Spleen (tissue), 11 donors: ENCODE results near the gene ZNRF3. TPM values are rescaled to one million over a fixed set of nuclear protein-coding genes. Genes with fewer than 3 reads are reported as not detected.
"Not testable (repeated sequence)": the region's sequence is repeated elsewhere in the genome, so short reads cannot be mapped to it uniquely, and the experiment has no call there.

ENCODE experiments used
- DNase-seq: peaks from one replicate; pipeline ENCODE4 v3.0.0-alpha.2; 2020
- H3K27ac ChIP-seq, 8 donors: fragments of 200-600 bp; sonication (generic) in 7 of 8; 1 replicate in 4 of 8; 2 replicates in 4 of 8; pipeline versions ENCODE4 v1.5.0 to v1.8.0; 2016 to 2021; ENCODE audit warnings: inconsistent platforms in 4 of 8, mild to moderate bottlenecking in 4 of 8, moderate library complexity in 1 of 8
- H3K27me3 ChIP-seq, 7 donors: fragments of 200-600 bp; sonication (generic) in 6 of 7; replicated peaks in 1 of 7; 1 replicate in 4 of 7; 2 replicates in 3 of 7; pipeline versions ENCODE4 v1.5.0 to v1.8.0; 2016 to 2021; ENCODE audit warnings: inconsistent platforms in 3 of 7, mild to moderate bottlenecking in 1 of 7
- H3K36me3 ChIP-seq, 6 donors: fragments of 200-600 bp; sonication (generic) in 5 of 6; 1 replicate in 4 of 6; 2 replicates in 2 of 6; pipeline versions ENCODE4 v1.5.0 to v1.8.0; 2016 to 2021; ENCODE audit warnings: inconsistent platforms in 2 of 6
- H3K4me1 ChIP-seq, 6 donors: fragments of 200-600 bp; sonication (generic) in 5 of 6; 1 replicate in 3 of 6; 2 replicates in 3 of 6; pipeline versions ENCODE4 v1.5.0 to v1.8.0; 2016 to 2021; ENCODE audit warnings: inconsistent platforms in 3 of 6
- H3K4me3 ChIP-seq, 8 donors: fragments of 200-600 bp; sonication (generic) in 7 of 8; 1 replicate in 4 of 8; 2 replicates in 4 of 8; pipeline versions ENCODE4 v1.5.0 to v1.8.0; 2016 to 2021; ENCODE audit warnings: inconsistent platforms in 4 of 8, mild to moderate bottlenecking in 4 of 8, moderate library complexity in 2 of 8
- H3K9me3 ChIP-seq, 8 donors: fragments of 200-600 bp; sonication (generic) in 7 of 8; 1 replicate in 4 of 8; 2 replicates in 4 of 8; pipeline versions ENCODE4 v1.5.0 to v1.8.0; 2016 to 2021; ENCODE audit warnings: inconsistent platforms in 4 of 8
- POLR2A ChIP-seq, 3 donors: fragments of 450-650 bp; IDR thresholded peaks; one replicate each; pipeline ENCODE4 v1.5.1; 2017; ENCODE audit warnings: antibody characterized with exemption in 3 of 3, mild to moderate bottlenecking in 1 of 3
- POLR2AphosphoS5 ChIP-seq, 3 donors: sonication (generic); formaldehyde crosslinking; IDR thresholded peaks; one replicate each; pipeline ENCODE4 v1.5.1; 2017; ENCODE audit warnings: antibody characterized with exemption in 3 of 3
- WGBS, 5 donors: extraction: QIAGEN DNeasy Blood & Tissue Kit in 3 of 5; methylation state at CpG; one replicate each; pipeline versions ENCODE4 v1.1.5 to v1.1.7; 2013 to 2018; 5-methylcytosine and 5-hydroxymethylcytosine counted together
- intact Hi-C: fragments of 100-400 bp; cut with DNase I; formaldehyde crosslinking; loops from one replicate; pipeline ENCODE4 v1.15.0; 2023; ENCODE audit warnings: low total_unique reads
- polyA plus RNA-seq, 3 donors: library from polyadenylated mRNA; stranded (reverse); fragments of 200-250 nt; gene quantifications; one replicate each; pipeline ENCODE4 v1.2.1, GENCODE V29; 2013
- total RNA-seq, 7 donors: library from RNA; depleted of rRNA in 3 of 7; stranded (reverse); fragments of >200 nt in 3 of 7; fragmentation: NEBNext Ultra II Directional in 4 of 7; extraction: Animal tissue kit (Norgen Biotek cat#: 25700) in 4 of 7; gene quantifications; one replicate each; pipeline versions ENCODE4 v1.1.0 to v1.2.1, GENCODE V29; 2016 to 2021
- TF ChIP-seq, protein P1 (sequence below), 11 experiments: fragments of 200-600 bp in 7 of 11; fragments of 450-650 bp in 4 of 11; sonication (generic) in 4 of 11; IDR thresholded peaks in 8 of 11; conservative IDR thresholded peaks in 3 of 11; 1 replicate in 7 of 11; 2 replicates in 4 of 11; pipeline versions ENCODE4 v1.4.0 to v1.8.0; 2016 to 2021; ENCODE audit warnings: antibody characterized with exemption in 11 of 11, inconsistent platforms in 4 of 11, mild to moderate bottlenecking in 1 of 11
- donor health status: healthy with polysubstance abuse.
- donor health status: DM: no; HTN: no; CAD: no; lungs with moderate emphysema.
- donor health status: DM: no; HTN: no; CAD: no.
- donor health status: Bipolar disorder and iron deficiency.
- donor health status: healthy.
- donor health status: DM: no; HTN: no; CAD: no.
- donor health status: DM: yes; HTN: yes; CAD: no.

Gene ZNRF3
- total and polyA plus RNA-seq, 10 donors, result 0.15 to 4.5 (median 2.6) TPM

GRCh38 chr22:28883917-28884746 is 760 bp downstream of the ZNRF3 start:
- 10 to 29% (median 11%) methylated on average over 15 to 78 of the region's 78 CpGs for WGBS, 5 donors
- H3K27ac ChIP-seq, result peak overlapping the region in 2 of 8 donors; percentile 21 to 59
- H3K36me3 ChIP-seq, result no peaks in the 10 kb centered on the region
- peaks cover 0 to 31% (median 0%) of the 10 kb centered on the region in 7 donors for H3K27me3 ChIP-seq
- H3K9me3 ChIP-seq, result no peaks in the 10 kb centered on the region
- DNase-seq, result peak; percentile 90
- TF ChIP-seq, protein P1, sequence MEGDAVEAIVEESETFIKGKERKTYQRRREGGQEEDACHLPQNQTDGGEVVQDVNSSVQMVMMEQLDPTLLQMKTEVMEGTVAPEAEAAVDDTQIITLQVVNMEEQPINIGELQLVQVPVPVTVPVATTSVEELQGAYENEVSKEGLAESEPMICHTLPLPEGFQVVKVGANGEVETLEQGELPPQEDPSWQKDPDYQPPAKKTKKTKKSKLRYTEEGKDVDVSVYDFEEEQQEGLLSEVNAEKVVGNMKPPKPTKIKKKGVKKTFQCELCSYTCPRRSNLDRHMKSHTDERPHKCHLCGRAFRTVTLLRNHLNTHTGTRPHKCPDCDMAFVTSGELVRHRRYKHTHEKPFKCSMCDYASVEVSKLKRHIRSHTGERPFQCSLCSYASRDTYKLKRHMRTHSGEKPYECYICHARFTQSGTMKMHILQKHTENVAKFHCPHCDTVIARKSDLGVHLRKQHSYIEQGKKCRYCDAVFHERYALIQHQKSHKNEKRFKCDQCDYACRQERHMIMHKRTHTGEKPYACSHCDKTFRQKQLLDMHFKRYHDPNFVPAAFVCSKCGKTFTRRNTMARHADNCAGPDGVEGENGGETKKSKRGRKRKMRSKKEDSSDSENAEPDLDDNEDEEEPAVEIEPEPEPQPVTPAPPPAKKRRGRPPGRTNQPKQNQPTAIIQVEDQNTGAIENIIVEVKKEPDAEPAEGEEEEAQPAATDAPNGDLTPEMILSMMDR (IDR thresholded peaks at IDR 0.05 in 8 of 11, conservative IDR thresholded peaks at IDR 0.05 in 3 of 11), result peak in 1 of 11 experiments; percentile 15
- no peak for TF ChIP-seq POLR2A (IDR thresholded peaks at IDR 0.05)
- intact Hi-C loops, result no loop called here
- H3K4me3 ChIP-seq, result peak overlapping the region; percentile 34 to 84 (median 55)
- H3K4me1 ChIP-seq, result peaks cover 4 to 23% (median 19%) of the 10 kb centered on the region in 6 donors

DNA sequence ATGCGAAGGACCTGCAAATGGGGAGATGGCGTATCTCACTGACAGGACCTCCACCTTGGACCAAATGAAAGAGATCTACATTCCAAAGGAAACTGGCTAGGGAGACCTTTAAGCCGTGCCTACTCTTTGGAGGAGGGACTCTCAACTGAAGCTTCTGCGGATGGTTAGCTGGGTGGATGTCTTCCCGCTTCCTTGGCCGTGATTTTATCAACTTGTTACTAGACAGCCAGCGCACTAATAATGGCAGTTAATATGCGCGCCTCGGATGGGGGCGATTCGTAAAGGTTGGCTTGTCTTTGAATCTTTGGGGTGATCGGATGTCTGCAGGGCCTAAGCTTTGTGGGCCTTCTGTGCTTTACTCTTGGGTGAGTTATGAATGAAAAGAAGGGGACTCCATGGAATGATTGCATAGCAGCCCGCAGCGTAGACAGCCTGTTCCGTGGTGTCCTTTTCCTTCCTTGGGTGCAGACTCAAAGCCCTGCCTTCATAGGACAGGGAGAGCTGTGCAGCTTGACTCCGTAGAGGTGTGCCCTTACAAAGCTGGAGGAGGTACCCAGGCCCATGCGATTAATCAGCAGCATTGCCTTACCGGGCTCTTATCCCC is 1.5 kb downstream of the ZNRF3 start:
- H3K27ac ChIP-seq, result no peak overlapping the region
- WGBS, 5 donors, result 83 to 93% (median 88%) methylated on average over 19 of the region's 19 CpGs

DNA sequence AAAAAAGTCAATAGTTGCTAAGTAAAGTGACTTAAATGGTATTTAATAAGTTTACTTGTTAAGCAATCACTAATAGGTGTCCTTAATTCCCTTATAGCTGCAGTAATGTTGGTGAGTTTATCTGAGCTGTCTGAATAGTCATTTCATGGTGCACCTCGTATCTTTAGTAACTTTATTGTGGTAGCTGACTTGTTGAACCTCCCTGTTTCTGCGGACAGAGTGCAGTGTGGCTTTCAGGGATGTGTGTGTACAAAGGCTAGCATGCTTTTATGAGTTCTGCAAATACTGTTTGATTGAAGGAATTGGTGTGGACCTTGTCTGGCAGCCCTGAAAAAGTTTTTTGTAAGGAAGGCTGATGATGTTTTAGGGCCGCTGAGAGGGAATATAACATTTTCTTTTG is 2.6 kb downstream of the ZNRF3 start:
- no peaks in the 10 kb centered on the region for H3K36me3 ChIP-seq
- peaks cover 0 to 31% (median 0%) of the 10 kb centered on the region in 7 donors for H3K27me3 ChIP-seq
- WGBS, 5 donors, result 83 to 97% (median 87%) methylated on average over 3 of the region's 3 CpGs
- DNase-seq, result peak; percentile 4
- intact Hi-C loops, result no loop called here
- no peak overlapping the region for H3K4me3 ChIP-seq
- no peaks in the 10 kb centered on the region for H3K9me3 ChIP-seq
- peaks cover 4 to 23% (median 19%) of the 10 kb centered on the region in 6 donors for H3K4me1 ChIP-seq
- no peak overlapping the region for H3K27ac ChIP-seq
- no peak for TF ChIP-seq POLR2A (IDR thresholded peaks at IDR 0.05)
- TF ChIP-seq POLR2AphosphoS5 (IDR thresholded peaks at IDR 0.05), result no peak
- TF ChIP-seq, protein P1 (IDR thresholded peaks at IDR 0.05 in 8 of 11, conservative IDR thresholded peaks at IDR 0.05 in 3 of 11), result no peak

More for the DNA sequence above, 1.5 kb downstream of the ZNRF3 start:
- Histone ChIP-seq H3K27me3 (peaks cover 0 to 31% (median 0%) of the 10 kb centered on the region in 7 donors), H3K4me3 (peak overlapping the region in 6 of 8 donors; percentile 38 to 84 (median 61)), H3K36me3 (no peaks in the 10 kb centered on the region), H3K4me1 (peaks cover 4 to 23% (median 19%) of the 10 kb centered on the region in 6 donors), H3K9me3 (no peaks in the 10 kb centered on the region)
- TF ChIP-seq POLR2AphosphoS5 (IDR thresholded peaks at IDR 0.05) (no peak), POLR2A (IDR thresholded peaks at IDR 0.05) (no peak)
- peak; percentile 59 for DNase-seq
- intact Hi-C loops, result no loop called here

DNA sequence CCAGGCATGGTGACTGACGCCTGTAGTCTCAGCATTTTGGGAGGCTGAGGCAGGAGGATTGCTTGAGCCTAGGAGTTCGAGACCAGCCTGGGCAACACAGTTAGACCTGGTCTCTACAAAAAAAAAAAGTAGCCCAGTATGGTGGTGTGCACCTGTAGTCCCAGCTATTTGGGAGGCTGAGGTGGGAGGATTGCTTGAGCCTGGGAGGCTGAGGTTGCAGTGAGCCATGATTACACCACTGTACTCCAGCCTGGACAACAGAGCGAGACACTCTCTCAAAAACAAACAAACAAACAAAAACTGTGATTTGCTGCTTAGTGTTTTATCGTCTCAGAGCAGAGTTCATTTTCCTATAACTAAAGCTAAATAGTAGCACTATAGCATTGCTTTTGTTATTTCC is 3.3 kb downstream of the ZNRF3 start:
- H3K4me3 ChIP-seq, H3K9me3 ChIP-seq, intact Hi-C loops, H3K36me3 ChIP-seq, H3K27ac ChIP-seq: not testable (repeated sequence)
- peaks cover 4 to 25% (median 19%) of the 10 kb centered on the region in 6 donors for H3K4me1 ChIP-seq
- peaks cover 0 to 31% (median 0%) of the 10 kb centered on the region in 7 donors for H3K27me3 ChIP-seq
- peak; percentile 5 for DNase-seq
- WGBS, 5 donors, result 92 to 96% (median 94%) methylated on average over 4 of the region's 4 CpGs
